GM18868 (cell line): Measurements from ENCODE around the gene KIAA2012.
"Not testable (repeated sequence)": the region's sequence is repeated elsewhere in the genome, so short reads cannot be mapped to it uniquely, and the experiment has no call there.

Experiments used
- ATAC-seq: cut with Tn5 transposase; IDR thresholded peaks from one replicate; pipeline ENCODE4 v1.9.1; 2021; ENCODE audit warnings: mild to moderate bottlenecking, moderate library complexity; ENCODE audit not compliant: unreplicated experiment

KIAA2012 gene

DNA sequence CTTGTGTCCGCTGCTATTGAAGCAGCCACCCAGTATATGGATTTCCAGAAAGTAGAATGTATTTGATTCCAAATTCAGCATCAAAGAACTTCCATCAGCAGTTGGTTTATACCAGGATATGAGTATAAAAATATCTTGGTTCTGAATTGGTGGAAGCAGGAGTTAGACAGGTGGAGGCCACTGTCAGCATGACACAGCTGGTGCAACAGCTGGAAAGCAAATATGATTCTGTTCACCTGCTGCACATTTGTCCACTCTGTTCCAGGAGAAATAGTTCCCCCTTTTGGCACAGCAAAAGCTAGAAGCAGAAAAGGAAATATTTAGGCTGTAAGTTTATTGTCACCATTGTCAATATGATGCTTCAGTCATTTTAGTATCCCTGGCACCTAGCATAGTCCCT lies 41.2 kb downstream of the KIAA2012 start:
- no peak for ATAC-seq

DNA sequence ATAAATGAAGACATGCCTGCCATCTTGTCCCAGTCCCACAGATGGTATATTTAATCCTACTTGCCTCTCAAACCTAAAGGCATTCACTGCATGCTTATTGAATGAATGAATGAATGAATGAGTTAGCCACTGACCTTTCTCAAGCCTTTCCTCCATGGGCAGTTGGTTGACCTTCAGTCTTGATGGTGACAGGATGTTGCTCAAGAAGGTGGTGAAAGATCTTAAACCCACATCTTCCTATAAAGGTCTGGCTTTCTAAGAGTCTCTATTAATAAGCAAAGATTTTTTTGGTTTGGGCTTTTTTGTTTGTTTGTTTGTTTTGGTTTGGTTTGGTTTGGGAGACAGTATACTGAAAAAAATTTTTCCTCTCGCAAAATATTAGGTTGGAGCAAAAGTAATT lies 41.7 kb downstream of the KIAA2012 start:
- no peak for ATAC-seq

DNA sequence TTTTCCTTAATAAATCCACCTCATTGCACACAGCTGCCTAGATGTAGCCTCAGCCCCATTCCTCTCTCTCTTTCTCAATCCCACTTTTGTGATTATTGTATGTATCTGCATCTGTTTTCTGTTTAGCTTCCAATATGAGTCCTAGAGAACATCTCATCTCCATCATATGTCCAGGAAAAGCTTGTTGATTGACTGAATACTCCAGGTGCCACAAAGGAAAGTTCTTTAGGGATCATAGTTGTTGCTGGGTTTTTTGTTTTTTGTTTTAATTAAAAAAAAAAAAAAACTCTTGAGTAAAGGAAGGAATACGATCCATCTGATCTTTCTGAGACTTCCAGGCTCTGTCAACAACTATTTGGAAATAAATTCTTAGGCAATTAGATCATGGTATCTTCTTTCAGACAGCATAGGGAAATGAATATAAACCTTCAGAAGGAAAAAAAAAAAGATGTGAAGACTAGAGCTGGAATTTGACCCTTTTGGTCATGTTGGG lies 42.5 kb downstream of the KIAA2012 start:
- ATAC-seq: no peak

DNA sequence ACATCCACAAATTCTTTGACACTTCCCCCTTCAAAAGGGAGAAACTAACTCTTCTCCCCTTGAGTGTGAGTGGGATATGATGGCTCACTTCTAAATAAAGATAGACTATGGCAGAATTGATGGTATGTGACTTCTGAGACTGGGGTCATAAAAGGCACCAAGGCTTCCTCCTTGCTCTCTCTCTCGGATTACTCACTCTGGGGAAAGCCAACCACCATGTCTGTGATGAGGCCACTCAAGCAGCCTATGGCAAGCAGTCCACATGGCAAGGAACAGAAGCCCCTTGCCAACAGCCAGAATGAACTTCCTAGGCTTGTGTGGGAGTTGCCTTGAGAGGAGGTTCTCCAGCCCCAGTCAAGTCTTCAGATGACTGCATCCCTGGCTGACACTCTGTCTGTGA lies 43.6 kb downstream of the KIAA2012 start:
- ATAC-seq: no peak

DNA sequence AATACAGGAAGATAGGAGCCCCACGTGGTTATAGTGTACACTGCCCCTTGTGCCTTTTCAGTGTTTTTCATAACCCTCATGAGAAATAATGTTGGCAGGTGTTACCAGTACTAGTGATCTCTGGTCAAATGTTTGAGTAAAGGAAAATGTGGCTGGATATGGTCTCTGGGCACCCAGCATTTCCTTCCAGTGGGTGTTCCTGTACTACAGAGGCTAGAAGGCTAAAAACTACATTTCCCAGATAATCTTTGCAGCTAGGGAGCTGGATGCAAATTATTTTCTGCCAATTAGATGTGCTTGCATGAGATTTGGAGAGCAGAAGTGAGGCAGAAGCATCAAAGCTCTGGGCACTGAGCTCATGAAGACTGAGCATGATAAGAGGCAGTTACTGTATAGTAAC lies 45.1 kb downstream of the KIAA2012 start:
- no peak for ATAC-seq

DNA sequence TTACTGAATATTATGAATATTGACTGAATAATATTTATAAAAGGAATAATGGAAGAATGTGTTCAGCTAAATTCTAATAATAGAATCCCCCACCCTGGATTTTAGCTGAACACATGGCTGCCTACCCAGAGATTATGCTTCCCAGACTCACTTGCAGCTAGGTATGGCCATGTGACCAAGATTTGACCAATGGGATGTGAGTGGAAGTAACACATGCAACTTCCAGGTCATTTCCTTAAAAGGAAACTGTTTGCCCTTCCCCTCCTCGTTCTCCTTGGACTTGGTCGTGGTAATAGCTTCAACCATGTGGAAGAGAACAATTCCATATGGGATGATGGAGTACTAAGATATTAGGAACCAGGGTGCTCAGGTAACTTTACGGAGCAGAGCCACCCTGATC lies 47.8 kb downstream of the KIAA2012 start:
- ATAC-seq: no peak

DNA sequence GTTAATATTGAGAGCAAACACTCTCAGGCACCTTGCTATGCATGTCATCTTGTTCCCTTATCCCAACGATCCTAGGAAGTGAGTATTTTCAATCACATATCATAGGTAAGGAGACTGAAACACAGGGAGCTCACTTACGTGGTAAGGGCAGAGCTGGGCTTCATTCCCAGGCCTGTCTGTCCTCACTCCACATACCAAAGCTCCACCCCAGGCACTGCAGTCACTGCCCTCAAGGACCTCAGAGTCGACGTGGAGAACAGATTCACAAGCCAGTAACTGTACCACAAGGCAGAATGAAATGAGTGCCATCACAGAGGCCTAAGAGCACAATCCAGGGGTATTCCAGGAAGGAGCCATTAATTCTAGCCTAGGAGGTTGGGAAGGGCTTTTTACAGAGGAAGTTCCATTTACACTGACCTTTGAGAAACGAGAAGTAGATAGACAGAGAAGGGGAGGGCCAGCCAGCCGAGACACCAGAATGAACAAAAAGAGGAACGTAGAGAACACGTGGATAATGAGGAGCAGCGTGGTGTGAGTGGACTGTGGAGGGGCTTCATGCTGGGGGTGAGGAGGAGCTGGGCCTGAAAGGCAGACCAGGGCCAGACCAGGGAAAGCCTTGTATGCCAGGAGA lies 48.6 kb downstream of the KIAA2012 start:
- ATAC-seq: no peak

DNA sequence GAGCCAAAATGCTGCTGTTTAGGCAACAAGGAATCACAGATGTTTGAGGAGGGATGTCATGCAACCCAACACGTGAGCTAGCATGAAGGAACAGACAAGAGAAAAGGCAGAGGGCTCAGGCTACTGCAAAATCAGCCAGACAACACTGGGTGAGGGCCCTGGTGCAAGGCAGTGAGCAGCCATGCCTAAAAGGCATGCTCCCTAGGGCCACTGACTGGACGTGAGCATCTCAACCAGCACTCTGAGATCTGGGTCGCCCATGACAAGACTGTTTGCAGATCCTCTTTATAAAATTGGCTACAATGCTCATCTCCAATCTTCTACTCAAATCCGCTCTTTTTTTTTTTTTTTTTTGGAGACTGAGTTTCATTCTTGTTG lies 49.1 kb downstream of the KIAA2012 start:
- no peak for ATAC-seq

DNA sequence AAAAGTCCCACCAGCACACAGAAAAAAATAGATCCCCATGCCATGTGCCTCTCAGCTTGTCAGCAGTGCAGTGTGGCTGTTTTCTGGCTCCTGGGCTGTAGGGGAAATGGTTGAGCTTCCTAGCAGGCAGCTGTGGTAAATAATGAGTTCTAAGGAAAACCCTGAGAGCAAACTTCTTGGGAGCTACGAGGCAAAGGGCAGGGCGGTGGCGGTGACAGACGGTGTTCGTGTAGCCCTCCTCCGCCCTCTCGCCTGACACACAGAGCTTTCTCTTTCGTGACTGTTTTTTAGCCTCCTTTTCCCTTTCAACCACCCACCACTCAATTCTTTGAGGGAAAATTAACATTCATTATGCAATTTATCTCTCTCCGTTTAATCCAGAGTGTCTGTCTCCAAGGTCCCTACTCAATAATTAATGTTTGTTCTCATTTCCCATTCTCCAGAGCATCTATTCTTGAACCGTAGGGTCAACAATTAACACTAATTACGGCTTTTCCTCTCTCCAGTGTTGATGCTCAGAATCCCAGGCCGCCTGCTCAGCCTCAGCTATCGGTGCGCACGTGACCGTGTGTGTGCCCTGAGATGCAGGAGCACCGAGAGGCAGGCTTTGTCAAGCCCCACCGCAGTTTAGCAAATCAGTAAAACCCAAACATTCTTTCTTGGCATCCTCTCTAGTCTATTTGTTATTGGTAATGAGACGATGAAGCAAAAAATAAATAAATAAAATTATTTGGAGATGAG lies 50.1 kb downstream of the KIAA2012 start:
- no peak for ATAC-seq

DNA sequence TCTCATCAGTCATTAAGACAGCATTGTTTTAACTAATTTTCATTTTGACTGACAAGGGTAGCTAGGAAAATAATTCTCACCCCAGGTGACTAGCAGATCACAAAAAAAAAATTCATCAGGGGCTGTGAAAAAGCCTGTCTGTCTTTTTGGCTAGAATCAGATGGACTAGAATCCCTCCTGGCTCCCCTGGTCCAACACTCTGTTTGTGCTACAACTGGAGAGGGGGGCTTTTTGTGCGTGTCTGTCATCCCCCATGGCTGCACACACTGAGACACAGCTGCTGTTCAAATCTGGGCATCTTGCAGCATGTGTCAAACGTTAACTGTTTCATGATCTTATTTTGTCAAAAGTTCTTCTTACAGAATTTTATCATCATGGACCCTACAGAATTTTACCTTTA lies 51.2 kb downstream of the KIAA2012 start:
- ATAC-seq: no peak

DNA sequence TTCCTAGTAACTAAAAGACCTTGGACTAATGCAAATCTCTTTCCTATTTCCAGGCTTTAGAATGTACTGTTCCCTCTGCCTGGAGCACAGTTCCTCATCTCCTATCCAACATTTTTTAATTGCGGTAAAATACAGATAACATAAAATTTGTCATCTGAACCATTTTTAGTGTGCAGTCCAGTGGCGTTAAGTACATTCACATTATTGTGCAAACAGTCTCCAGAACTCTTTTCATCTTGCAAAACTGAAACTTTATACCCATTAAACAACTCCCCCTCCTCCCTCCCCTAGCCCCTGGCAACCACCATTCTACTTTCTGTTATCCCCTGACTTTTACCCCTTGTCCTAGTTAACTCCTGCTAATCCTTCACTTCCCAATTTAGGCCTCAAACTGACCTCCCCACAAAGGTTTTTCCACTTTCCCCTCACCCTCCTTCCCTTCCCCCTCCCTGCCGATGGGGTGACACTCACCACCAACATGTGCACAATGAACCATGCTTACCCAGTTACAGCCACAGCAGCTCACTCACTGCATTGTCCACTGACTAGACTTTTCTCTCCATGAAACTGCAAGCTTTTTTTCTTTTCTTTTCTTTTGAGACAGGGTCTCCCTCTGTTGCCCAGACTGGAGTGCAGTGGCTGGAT lies 54.8 kb downstream of the KIAA2012 start:
- no peak for ATAC-seq

DNA sequence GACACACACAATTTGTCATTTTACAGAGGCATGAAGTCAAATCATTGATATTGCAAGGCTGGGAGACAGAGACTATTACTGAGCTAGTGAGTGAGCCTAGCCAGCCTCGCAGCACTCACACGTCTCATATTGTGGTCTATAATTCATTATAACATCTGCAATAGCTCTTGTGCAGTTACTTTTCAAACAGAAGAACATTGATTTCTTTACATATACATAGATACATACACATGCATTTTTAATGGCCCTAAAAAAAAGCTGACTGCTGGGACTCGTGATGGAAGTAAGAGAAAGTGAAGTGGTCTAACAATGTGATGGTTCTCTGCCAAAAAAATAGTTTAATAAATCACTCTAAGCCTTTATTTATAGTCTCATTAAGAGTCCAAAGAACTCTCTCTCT lies 56.8 kb downstream of the KIAA2012 start:
- ATAC-seq: no peak

DNA sequence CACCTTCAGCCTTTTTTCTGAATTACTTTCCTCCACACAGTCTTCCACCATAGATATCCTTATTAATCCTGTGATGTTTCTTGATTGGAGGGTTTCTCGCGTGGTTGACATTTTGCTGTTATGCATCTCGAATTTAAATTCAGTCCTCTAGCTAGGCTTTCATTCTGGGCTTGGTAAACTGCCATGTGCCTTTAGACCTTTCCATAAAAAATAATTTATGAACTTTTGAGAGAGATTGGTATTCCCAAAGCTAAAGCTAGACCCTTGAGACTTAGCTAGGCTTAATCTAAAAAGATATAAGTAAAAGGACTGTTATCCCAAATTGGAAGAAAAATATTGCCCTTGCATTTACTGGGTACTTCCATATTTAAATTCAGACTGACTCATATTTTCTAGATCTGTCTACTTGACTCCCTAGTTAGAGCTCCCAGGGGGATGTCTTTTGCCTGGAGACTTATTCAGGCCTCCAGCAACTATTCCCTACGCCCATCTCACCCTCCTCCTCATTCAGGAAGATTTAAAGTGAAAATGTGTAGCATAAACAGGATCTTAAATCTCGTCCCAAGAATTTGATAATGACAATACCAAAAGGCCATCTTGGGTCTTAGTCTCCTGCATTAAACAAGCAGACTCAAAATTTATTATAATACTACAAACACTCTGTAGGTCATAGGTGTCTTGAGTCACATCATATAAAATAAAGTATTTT lies 60.3 kb downstream of the KIAA2012 start:
- ATAC-seq: no peak

DNA sequence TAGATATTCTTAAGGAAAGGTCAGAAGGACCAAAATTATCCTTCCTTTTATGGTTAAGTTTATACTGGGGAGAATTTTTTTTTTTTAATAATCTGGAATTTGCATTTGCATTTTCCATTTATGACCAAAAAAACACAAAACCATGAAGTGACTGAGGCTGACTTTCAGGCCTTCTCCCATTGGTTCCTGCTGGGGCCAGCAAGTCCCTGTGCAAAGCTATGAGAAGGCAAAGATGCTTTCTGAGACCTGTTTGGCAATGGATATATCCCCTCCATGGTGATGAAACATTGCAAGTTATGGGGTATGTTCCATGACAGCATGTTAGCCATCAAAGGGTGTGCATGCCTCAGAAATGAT lies 60.8 kb downstream of the KIAA2012 start:
- ATAC-seq: no peak

DNA sequence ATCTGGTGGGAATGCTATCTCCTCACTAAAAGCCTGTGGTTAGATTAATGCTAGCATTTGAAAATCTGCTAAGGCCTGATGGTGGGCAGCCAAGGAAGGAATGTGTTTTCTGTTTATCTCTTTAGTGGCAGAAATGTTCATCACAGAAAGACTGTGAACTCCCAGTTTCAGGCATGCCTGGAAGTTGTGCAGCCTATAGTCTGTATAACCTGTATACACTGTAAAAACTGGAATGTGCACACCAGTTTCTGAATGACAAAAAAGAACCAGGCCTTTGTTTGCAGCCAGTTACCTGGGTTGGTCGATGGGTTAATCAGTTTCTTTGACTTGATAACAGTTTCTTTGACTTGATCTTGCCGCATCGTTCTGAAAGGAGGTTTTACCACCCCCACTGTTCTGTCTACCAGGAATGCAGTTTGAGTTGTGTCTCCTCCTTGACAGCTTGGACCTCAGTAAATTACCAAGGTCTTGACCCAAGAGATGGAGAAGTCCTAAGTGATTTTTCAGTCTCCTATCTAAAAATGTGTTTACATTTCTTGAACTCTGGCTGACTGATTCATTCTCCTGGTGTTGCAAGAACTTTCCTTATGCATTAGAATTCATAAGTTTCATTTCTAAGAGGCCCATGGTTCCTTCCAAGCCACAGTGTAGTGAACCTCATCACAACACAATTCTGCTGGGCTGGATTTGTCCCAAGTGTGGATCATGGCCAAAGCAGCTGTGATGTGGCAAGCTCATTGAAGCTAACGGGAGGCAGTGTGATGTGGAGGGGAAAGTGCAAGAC lies 62.2 kb downstream of the KIAA2012 start:
- ATAC-seq: no peak

DNA sequence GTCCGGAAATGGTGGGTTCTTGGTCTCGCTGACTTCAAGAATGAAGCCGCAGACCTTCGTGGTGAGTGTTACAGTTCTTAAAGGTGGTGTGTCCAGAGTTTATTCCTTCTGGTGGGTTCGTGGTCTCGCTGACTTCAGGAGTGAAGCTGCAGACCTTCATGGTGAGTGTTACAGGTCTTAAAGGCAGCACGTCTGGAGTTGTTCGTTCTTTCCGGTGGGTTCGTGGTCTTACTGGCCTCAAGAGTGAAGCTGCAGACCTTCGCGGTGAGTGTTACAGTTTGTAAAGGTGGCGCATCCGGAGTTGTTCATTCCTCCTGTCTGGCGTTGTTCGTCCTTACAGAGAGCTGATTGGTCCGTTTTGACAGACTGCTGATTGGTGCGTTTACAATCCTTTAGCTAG lies 63.0 kb downstream of the KIAA2012 start:
- ATAC-seq: not testable (repeated sequence)

DNA sequence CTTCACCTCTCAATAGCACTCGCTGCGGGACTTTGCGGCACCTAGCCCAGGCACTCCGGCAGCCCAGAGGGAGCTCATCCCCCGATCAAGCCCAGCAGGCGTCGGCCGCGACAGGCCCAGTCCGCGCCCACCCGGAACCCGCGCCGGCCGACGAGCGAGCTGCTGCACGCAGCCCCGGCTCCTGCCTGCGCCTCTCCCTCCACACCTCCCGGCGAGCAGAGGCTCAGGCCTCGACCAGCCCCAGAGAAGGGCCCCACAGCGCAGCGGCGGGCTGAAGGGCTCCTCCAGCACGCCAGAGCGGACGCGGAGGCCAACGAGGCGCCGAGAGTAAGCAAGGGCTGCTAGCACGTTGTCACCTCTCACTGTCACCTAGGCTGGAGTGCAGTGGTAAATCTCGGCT lies 63.5 kb downstream of the KIAA2012 start:
- no peak for ATAC-seq

DNA sequence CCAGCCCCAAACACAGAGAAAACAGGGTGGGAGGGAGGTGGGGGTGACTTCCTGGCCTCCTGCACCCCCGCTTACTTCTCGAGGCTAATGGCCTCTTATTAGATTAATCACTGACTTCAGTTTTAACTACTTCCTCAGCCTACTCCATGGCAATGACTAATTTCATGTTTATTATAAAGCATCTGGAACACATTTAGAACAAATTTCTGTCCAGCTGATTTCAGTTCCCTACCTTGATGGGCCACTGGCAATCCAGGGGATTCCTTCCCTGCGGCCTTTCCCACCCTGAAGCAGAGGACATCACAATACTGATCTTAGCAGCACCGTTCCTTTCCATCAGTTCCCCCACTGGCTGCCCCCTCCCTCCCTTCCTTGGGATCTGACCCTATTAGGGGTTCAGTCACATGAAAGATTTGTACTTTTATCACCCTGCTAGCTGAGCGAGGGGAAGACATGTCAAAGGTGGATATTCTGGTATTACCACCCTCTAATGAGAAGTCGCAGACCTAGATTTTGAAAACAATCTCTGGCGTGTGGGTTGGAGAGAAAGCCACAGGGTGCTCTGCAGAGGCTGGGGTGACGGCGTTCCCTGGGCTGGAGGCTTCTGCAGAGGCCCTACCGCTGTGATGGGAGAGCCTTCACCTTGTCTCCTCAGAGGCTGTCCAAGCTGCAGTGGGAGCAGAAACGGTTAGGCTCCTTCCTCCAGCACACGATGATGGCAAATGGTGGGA lies 67.6 kb downstream of the KIAA2012 start:
- ATAC-seq: no peak

DNA sequence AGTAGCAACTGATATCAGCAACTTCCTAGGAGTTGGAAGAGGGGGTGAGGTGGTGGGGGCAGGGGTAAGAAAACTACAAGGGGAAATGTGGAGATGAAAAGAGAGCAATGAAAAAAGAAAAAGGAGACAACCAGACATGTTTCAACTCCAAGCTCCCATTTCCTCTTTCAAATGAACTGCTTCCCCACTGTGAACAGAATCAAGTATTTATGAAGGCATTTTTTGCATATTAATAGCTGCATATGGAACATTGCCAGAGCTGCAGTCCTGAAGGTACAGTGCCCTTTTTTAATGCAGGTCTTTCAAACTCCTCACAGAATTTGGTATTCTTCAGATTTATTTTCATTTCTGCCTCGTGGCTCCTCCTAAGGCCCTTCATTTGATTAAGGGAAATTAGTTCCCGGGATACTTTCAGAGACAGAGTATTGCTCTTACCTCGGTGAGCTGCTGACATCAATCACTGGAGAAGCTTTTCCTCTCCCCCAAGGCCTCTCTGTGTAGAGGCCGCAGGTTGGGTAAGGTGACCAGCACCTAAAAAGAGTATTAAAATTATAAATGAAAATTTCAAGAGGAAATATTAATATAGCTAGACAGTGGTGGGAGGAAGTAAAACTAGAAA lies 68.4 kb downstream of the KIAA2012 start:
- no peak for ATAC-seq

DNA sequence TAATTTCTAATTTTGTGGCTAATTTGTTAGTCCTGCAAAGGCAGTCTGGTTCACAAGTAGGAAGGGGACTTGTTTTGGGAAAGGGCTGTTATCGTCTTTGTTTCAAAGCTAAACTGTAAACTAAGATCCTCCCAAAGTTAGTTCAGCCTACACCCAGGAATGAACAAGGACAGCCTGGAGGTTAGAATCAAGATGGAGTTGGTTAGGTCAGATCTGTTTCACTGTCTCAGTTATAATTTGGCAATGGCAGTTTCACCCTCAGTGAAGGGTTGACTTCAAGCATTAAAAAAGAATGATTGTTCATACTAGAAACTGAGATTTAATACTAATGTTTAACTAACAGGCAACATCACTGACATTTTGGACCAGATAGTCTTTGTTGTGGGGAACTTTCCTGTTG lies 69.5 kb downstream of the KIAA2012 start:
- no peak for ATAC-seq
